BLaER1 treated with 17β-estradiol and CSF1 and Interleukin-3, amounts not matched to agents 10 nM and 100 nM (cell line): ENCODE measurements around the gene NAALADL2.
"Not testable (repeated sequence)": the region's sequence is repeated elsewhere in the genome, so short reads cannot be mapped to it uniquely, and the experiment has no call there.

Source experiments
- H3K27ac ChIP-seq, 11 experiments: shearing (Covaris generic); formaldehyde crosslinking; 2 replicates each; pipeline ENCODE4 v1.8.1; 2022
- H3K27me3 ChIP-seq, 11 experiments: shearing (Covaris generic); formaldehyde crosslinking; 2 replicates each; pipeline ENCODE4 v1.8.1; 2022
- H3K36me3 ChIP-seq, 11 experiments: shearing (Covaris generic); formaldehyde crosslinking; 2 replicates each; pipeline ENCODE4 v1.8.1; 2022
- H3K4me1 ChIP-seq, 10 experiments: shearing (Covaris generic); formaldehyde crosslinking; 2 replicates each; pipeline ENCODE4 v1.8.1; 2022
- H3K4me2 ChIP-seq, 11 experiments: shearing (Covaris generic); formaldehyde crosslinking; 2 replicates each; pipeline ENCODE4 v1.8.1; 2022
- H3K4me3 ChIP-seq, 10 experiments: shearing (Covaris generic); formaldehyde crosslinking; 2 replicates each; pipeline ENCODE4 v1.8.1; 2022
- H3K9ac ChIP-seq, 11 experiments: shearing (Covaris generic); formaldehyde crosslinking; 2 replicates each; pipeline ENCODE4 v1.8.1; 2022
- H3K9me3 ChIP-seq, 11 experiments: shearing (Covaris generic); formaldehyde crosslinking; replicated peaks in 1 of 11; 2 replicates each; pipeline ENCODE4 v1.8.1; 2022
- H4K20me1 ChIP-seq, 11 experiments: shearing (Covaris generic); formaldehyde crosslinking; 2 replicates each; pipeline ENCODE4 v1.8.1; 2022
- Cebpa-rat ChIP-seq, 11 experiments: shearing (Covaris generic); IDR thresholded peaks; 2 replicates each; pipeline ENCODE4 v1.8.1; 2022

The NAALADL2 gene

GRCh38 chr3:175355801-175356335 lies 496.7 kb downstream of the NAALADL2 start:
- no peak overlapping the region for H3K9ac ChIP-seq
- H3K4me1 ChIP-seq: peaks cover 0 to 12% (median 3%) of the 10 kb centered on the region in 10 experiments; a peak in 5 of 20 replicates
- H3K27me3 ChIP-seq: no peaks in the 10 kb centered on the region
- H3K27ac ChIP-seq: no peak overlapping the region
- peaks cover 0 to 4% (median 0%) of the 10 kb centered on the region in 11 experiments; a peak in 2 of 22 replicates for H3K9me3 ChIP-seq
- no peaks in the 10 kb centered on the region for H3K36me3 ChIP-seq
- no peak for TF ChIP-seq Cebpa-rat (IDR thresholded peaks at IDR 0.05)
- no peaks in the 10 kb centered on the region for H4K20me1 ChIP-seq
- peak overlapping the region in 2 of 11 experiments; percentile 19 to 33; a peak in 1 of 22 replicates for H3K4me2 ChIP-seq
- H3K4me3 ChIP-seq: no peak overlapping the region

GRCh38 chr3:175356899-175357324 lies 497.8 kb downstream of the NAALADL2 start:
- Histone ChIP-seq H3K27me3 (no peaks in the 10 kb centered on the region), H3K4me1 (peaks cover 0 to 12% (median 3%) of the 10 kb centered on the region in 10 experiments; a peak in 5 of 20 replicates), H3K9me3 (no peaks in the 10 kb centered on the region; a peak in 1 of 22 replicates), H4K20me1 (no peaks in the 10 kb centered on the region), H3K27ac (no peak overlapping the region), H3K4me3 (no peak overlapping the region), H3K9ac (no peak overlapping the region), H3K36me3 (no peaks in the 10 kb centered on the region), H3K4me2 (peak overlapping the region in 4 of 11 experiments; percentile 19 to 56 (median 28); a peak in 8 of 22 replicates)
- TF ChIP-seq Cebpa-rat (IDR thresholded peaks at IDR 0.05): no peak

- Histone ChIP-seq H3K27ac (no peak overlapping the region), H4K20me1 (no peaks in the 10 kb centered on the region), H3K9me3 (peaks cover 5 to 7% (median 7%) of the 10 kb centered on the region in 11 experiments; a peak in 16 of 22 replicates), H3K4me3 (no peak overlapping the region), H3K9ac (no peak overlapping the region), H3K27me3 (no peaks in the 10 kb centered on the region), H3K36me3 (no peaks in the 10 kb centered on the region), H3K4me2 (no peak overlapping the region), H3K4me1 (peaks cover 0 to 12% (median 3%) of the 10 kb centered on the region in 10 experiments; a peak in 5 of 20 replicates)
- no peak for TF ChIP-seq Cebpa-rat (IDR thresholded peaks at IDR 0.05)
These were observed 498.6 kb downstream of the NAALADL2 start for GRCh38 chr3:175357758-175358157.

GRCh38 chr3:175358935-175359334 lies 499.8 kb downstream of the NAALADL2 start:
- Histone ChIP-seq H3K9ac (no peak overlapping the region), H3K36me3 (no peaks in the 10 kb centered on the region), H4K20me1 (no peaks in the 10 kb centered on the region), H3K27ac (no peak overlapping the region), H3K27me3 (no peaks in the 10 kb centered on the region), H3K9me3 (peaks cover 5 to 11% (median 8%) of the 10 kb centered on the region in 11 experiments; a peak in 16 of 22 replicates), H3K4me3 (no peak overlapping the region), H3K4me1 (peaks cover 0 to 12% (median 3%) of the 10 kb centered on the region in 10 experiments; a peak in 5 of 20 replicates), H3K4me2 (no peak overlapping the region)
- TF ChIP-seq Cebpa-rat (IDR thresholded peaks at IDR 0.05): peak in 1 of 11 experiments; percentile 28; a peak in 1 of 22 replicates

- H3K36me3 ChIP-seq, H3K9me3 ChIP-seq, H3K4me2 ChIP-seq, H3K9ac ChIP-seq, H4K20me1 ChIP-seq, H3K27me3 ChIP-seq, H3K4me3 ChIP-seq, H3K27ac ChIP-seq, H3K4me1 ChIP-seq: not testable (repeated sequence)
These were observed 511.3 kb downstream of the NAALADL2 start for GRCh38 chr3:175370426-175370825.

- not testable (repeated sequence) for H4K20me1 ChIP-seq, H3K27ac ChIP-seq, H3K4me3 ChIP-seq, H3K27me3 ChIP-seq, H3K4me1 ChIP-seq, H3K4me2 ChIP-seq, H3K9me3 ChIP-seq, H3K36me3 ChIP-seq, H3K9ac ChIP-seq
These were observed 512.1 kb downstream of the NAALADL2 start for GRCh38 chr3:175371187-175371586.

GRCh38 chr3:175374705-175375104 lies 515.6 kb downstream of the NAALADL2 start:
- TF ChIP-seq Cebpa-rat (IDR thresholded peaks at IDR 0.05): no peak
- H3K27me3 ChIP-seq: no peaks in the 10 kb centered on the region
- no peak overlapping the region for H3K4me2 ChIP-seq
- H3K9me3 ChIP-seq: peaks cover 0 to 19% (median 14%) of the 10 kb centered on the region in 11 experiments; a peak in 14 of 22 replicates
- H3K36me3 ChIP-seq: no peaks in the 10 kb centered on the region
- no peak overlapping the region for H3K9ac ChIP-seq
- peaks cover 0 to 5% (median 0%) of the 10 kb centered on the region in 10 experiments; a peak in 3 of 20 replicates for H3K4me1 ChIP-seq
- no peak overlapping the region for H3K4me3 ChIP-seq
- H4K20me1 ChIP-seq: no peaks in the 10 kb centered on the region
- no peak overlapping the region for H3K27ac ChIP-seq

GRCh38 chr3:175378348-175378747 lies 519.2 kb downstream of the NAALADL2 start:
- Histone ChIP-seq H3K27ac (no peak overlapping the region), H3K9ac (no peak overlapping the region), H3K9me3 (peaks cover 0 to 16% (median 11%) of the 10 kb centered on the region in 11 experiments; a peak in 14 of 22 replicates), H3K4me1 (peaks cover 0 to 5% (median 0%) of the 10 kb centered on the region in 10 experiments; a peak in 4 of 20 replicates), H3K4me2 (peak overlapping the region in 1 of 11 experiments; percentile 12; a peak in 1 of 22 replicates), H3K36me3 (no peaks in the 10 kb centered on the region), H4K20me1 (no peaks in the 10 kb centered on the region), H3K4me3 (no peak overlapping the region), H3K27me3 (no peaks in the 10 kb centered on the region)
- no peak for TF ChIP-seq Cebpa-rat (IDR thresholded peaks at IDR 0.05)

GRCh38 chr3:175381685-175382084 lies 522.6 kb downstream of the NAALADL2 start:
- TF ChIP-seq Cebpa-rat (IDR thresholded peaks at IDR 0.05): no peak
- H4K20me1 ChIP-seq: no peaks in the 10 kb centered on the region
- no peak overlapping the region for H3K9ac ChIP-seq
- H3K9me3 ChIP-seq: peaks cover 0 to 27% (median 11%) of the 10 kb centered on the region in 11 experiments; a peak in 15 of 22 replicates
- no peaks in the 10 kb centered on the region for H3K27me3 ChIP-seq
- no peak overlapping the region for H3K27ac ChIP-seq
- H3K36me3 ChIP-seq: no peaks in the 10 kb centered on the region
- no peak overlapping the region for H3K4me3 ChIP-seq
- no peak overlapping the region for H3K4me2 ChIP-seq
- peaks cover 0 to 5% (median 0%) of the 10 kb centered on the region in 10 experiments; a peak in 4 of 20 replicates for H3K4me1 ChIP-seq

GRCh38 chr3:175383371-175383770 lies 524.2 kb downstream of the NAALADL2 start:
- Histone ChIP-seq H3K27me3 (no peaks in the 10 kb centered on the region), H3K36me3 (no peaks in the 10 kb centered on the region), H3K27ac (no peak overlapping the region), H3K9ac (no peak overlapping the region), H3K4me2 (peak overlapping the region in 1 of 11 experiments; percentile 2; a peak in 1 of 22 replicates), H4K20me1 (no peaks in the 10 kb centered on the region), H3K4me1 (peaks cover 0 to 4% (median 0%) of the 10 kb centered on the region in 10 experiments; a peak in 4 of 20 replicates), H3K4me3 (no peak overlapping the region), H3K9me3 (peaks cover 0 to 18% (median under 1%) of the 10 kb centered on the region in 11 experiments; a peak in 6 of 22 replicates)
- TF ChIP-seq Cebpa-rat (IDR thresholded peaks at IDR 0.05): no peak
